Measurements from ENCODE around the gene USP47.

- TF ChIP-seq EZH2 (IDR thresholded peaks at IDR 0.05; ENCODE audit: insufficient read depth, poor library complexity, severe bottlenecking): no peak
- no peak for TF ChIP-seq EZH2phosphoT487 (IDR thresholded peaks at IDR 0.05; ENCODE audit: insufficient read depth, low read depth)
These were observed 82.1 kb downstream of the USP47 start for GRCh38 chr11:11923828-11924227.

All from GM23248 (cell line).